ENCODE results near the gene RTKN2.

RTKN2 gene

GRCh38 chr10:62268027-62268398 lies 631 bp downstream of the RTKN2 start:
- TF ChIP-seq POLR2AphosphoS5 (IDR thresholded peaks at IDR 0.05; ENCODE audit: low read depth, low read length) (no peak), REST (IDR thresholded peaks at IDR 0.05; ENCODE audit: insufficient read depth in 1 of 2, low read depth in 2 of 2, low read length in 2 of 2) (no peak), SIN3A (IDR thresholded peaks at IDR 0.05; ENCODE audit: borderline replicate concordance, insufficient read depth, low read length) (no peak), FOXP2 (optimal IDR thresholded peaks at IDR 0.05; ENCODE audit: borderline replicate concordance, extremely low read depth, extremely low read length, insufficient read depth) (no peak), TAF1 (IDR thresholded peaks at IDR 0.05; ENCODE audit: borderline replicate concordance, insufficient read depth, low read length) (no peak)

- TF ChIP-seq TAF1 (IDR thresholded peaks at IDR 0.05; ENCODE audit: borderline replicate concordance, insufficient read depth, low read length) (no peak), SIN3A (IDR thresholded peaks at IDR 0.05; ENCODE audit: borderline replicate concordance, insufficient read depth, low read length) (no peak), FOXP2 (optimal IDR thresholded peaks at IDR 0.05; ENCODE audit: borderline replicate concordance, extremely low read depth, extremely low read length, insufficient read depth) (no peak), POLR2AphosphoS5 (IDR thresholded peaks at IDR 0.05; ENCODE audit: low read depth, low read length) (no peak), REST (IDR thresholded peaks at IDR 0.05; ENCODE audit: insufficient read depth in 1 of 2, low read depth in 2 of 2, low read length in 2 of 2) (no peak)
Measured at GRCh38 chr10:62266611-62267010, 2.0 kb downstream of the RTKN2 start.

- TF ChIP-seq POLR2AphosphoS5 (IDR thresholded peaks at IDR 0.05; ENCODE audit: low read depth, low read length) (no peak), SIN3A (IDR thresholded peaks at IDR 0.05; ENCODE audit: borderline replicate concordance, insufficient read depth, low read length) (no peak)
Measured at GRCh38 chr10:62266147-62266546, 2.5 kb downstream of the RTKN2 start.

- no peak for TF ChIP-seq POLR2AphosphoS5 (IDR thresholded peaks at IDR 0.05; ENCODE audit: low read depth, low read length)
- TF ChIP-seq FOXP2 (optimal IDR thresholded peaks at IDR 0.05; ENCODE audit: borderline replicate concordance, extremely low read depth, extremely low read length, insufficient read depth), result no peak
- no peak for TF ChIP-seq TAF1 (IDR thresholded peaks at IDR 0.05; ENCODE audit: borderline replicate concordance, insufficient read depth, low read length)
- no peak for TF ChIP-seq SIN3A (IDR thresholded peaks at IDR 0.05; ENCODE audit: borderline replicate concordance, insufficient read depth, low read length)
- no peak for TF ChIP-seq REST (IDR thresholded peaks at IDR 0.05; ENCODE audit: insufficient read depth in 1 of 2, low read depth in 2 of 2, low read length in 2 of 2)
Measured at GRCh38 chr10:62264702-62265436, 3.8 kb downstream of the RTKN2 start.

DNA sequence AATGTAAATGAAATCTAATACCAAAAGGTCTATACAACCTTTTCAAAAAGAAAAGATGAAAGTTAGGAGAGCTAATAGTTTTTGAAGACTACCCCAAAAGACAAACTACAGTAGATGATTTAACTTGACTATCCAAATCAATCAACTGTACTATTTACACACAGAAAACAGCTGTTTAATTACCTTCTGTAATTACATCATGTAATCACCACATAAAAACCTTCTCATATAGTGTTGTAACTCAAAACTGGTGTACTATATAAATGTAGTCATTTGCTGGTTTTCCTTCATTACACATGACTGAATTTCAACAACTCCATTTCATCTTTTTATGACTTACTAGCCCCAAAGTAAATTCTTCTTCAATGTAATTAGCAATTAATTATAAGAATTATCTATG lies 4.5 kb downstream of the RTKN2 start:
- no peak for TF ChIP-seq FOXP2 (optimal IDR thresholded peaks at IDR 0.05; ENCODE audit: borderline replicate concordance, extremely low read depth, extremely low read length, insufficient read depth)
- no peak for TF ChIP-seq POLR2AphosphoS5 (IDR thresholded peaks at IDR 0.05; ENCODE audit: low read depth, low read length)

DNA sequence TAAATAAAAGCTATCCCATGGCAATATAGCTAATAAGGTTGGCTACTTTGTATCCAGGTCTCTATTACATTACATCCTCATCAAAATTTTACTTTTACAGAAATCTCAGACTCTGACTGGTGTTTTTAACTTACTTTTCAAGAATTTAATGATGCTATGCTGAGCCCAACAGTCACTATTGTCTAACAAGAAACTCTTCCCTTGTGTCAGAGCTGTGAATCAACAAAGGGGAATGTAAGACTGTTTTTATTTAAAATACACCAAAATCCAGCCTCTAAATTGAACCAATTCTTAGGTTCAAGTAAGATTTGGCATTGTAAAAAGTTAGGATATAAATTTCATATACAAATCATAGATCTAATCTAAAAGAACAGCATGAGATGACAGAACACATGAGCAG lies 7.0 kb downstream of the RTKN2 start:
- no peak for TF ChIP-seq FOXP2 (optimal IDR thresholded peaks at IDR 0.05; ENCODE audit: borderline replicate concordance, extremely low read depth, extremely low read length, insufficient read depth)
- no peak for TF ChIP-seq SIN3A (IDR thresholded peaks at IDR 0.05; ENCODE audit: borderline replicate concordance, insufficient read depth, low read length)
- no peak for TF ChIP-seq TAF1 (IDR thresholded peaks at IDR 0.05; ENCODE audit: borderline replicate concordance, insufficient read depth, low read length)
- TF ChIP-seq POLR2AphosphoS5 (IDR thresholded peaks at IDR 0.05; ENCODE audit: low read depth, low read length), result no peak
- no peak for TF ChIP-seq REST (IDR thresholded peaks at IDR 0.05; ENCODE audit: insufficient read depth in 1 of 2, low read depth in 2 of 2, low read length in 2 of 2)

All from PFSK-1 (cell line).